GM20000 (cell line): ENCODE results near the gene CHN2.

Experiments
- DNase-seq: peaks from one replicate; pipeline ENCODE4 v3.0.0; 2012; ENCODE audit warnings: low spot score
- CTCF ChIP-seq: IDR thresholded peaks from 2 replicates; pipeline ENCODE4 v1.5.1; 2012; ENCODE audit warnings: mild to moderate bottlenecking, control low read depth; ENCODE audit errors: extremely low read depth, missing control alignments

Gene CHN2

DNA sequence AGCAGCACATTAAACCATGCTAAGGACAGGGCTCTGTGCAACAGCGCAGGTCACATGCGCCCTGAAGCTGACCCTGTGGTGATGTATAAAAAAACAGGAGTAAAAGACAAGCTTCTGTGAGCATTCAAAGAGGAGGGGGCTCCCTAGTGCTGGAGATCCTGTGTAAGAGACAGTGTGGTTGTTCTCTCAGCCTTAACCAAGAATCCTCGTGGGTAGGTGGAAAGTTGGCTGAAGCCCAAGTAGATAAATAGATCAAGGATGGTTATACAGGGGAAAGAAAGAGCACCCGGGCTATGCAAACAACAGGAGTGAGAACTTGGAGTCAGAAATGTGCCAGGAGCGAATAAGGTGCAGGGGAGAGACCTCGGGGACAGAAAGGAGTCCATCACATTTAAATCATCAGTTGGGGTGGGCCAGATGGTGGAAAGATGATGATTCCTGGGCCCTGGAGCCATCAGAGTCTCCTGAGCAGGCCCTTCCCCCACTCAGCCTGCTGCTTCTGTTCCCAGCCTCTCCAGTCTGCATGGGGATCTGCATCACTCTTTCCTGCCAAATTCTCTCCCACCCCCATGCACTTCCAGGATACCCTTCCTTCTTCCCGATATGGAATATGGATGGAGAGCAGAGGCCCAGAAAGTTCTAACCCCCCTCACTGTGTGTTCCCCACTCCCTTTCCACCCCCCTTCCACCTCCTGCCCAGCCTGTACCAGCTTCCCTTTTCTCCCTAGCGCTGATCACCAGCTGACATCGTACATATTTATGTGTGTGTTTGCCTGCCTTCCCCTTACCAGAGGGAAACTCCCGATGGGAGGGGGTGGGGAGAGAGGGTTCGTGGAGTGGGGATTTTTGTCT, 291.0 kb downstream of the CHN2 start:
- DNase-seq: no peak
- no peak for TF ChIP-seq CTCF

GRCh38 chr7:29486191-29486700, 291.7 kb downstream of the CHN2 start:
- TF ChIP-seq CTCF: no peak
- DNase-seq: no peak

- TF ChIP-seq CTCF: no peak
- DNase-seq: no peak
Observed at GRCh38 chr7:29487424-29487823, 292.8 kb downstream of the CHN2 start.

DNA sequence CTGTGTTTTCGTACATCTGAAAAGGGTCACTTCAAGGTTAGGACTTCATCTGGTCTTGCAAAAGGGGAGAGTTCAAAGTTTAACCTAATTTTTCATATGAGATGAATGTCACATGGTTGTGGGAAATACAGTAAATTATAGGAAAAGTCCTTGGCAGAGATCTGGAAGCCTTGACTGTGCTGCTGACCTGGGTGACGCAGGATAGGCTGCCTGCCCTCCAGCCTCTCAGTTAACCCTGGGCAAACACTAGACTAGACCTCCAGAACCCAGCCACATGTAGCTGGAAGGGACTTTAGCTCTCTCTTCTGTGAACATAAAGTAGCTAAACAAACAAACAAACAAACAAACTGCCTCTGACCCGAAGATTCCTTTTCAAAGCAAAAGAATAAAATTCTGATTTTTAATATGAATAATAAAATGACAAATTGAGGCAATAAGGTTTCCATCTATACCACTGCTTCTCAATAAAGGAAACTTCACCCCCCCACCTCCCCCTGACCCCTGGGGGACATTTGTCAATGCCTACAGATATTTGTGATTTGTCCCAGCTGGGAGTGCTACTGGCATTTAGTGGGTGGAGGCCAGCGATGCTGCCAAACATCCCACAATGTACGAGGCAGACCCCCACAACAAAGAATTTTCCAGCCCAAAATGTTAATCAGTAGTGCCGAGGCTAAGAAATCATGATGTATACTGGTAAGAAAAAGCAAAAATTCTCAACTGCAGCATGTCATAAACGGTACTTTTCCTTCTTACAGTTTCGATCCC, 293.8 kb downstream of the CHN2 start:
- no peak for DNase-seq
- no peak for TF ChIP-seq CTCF

- no peak for TF ChIP-seq CTCF
- DNase-seq: no peak
Observed at GRCh38 chr7:29488977-29489376, 294.4 kb downstream of the CHN2 start.

DNA sequence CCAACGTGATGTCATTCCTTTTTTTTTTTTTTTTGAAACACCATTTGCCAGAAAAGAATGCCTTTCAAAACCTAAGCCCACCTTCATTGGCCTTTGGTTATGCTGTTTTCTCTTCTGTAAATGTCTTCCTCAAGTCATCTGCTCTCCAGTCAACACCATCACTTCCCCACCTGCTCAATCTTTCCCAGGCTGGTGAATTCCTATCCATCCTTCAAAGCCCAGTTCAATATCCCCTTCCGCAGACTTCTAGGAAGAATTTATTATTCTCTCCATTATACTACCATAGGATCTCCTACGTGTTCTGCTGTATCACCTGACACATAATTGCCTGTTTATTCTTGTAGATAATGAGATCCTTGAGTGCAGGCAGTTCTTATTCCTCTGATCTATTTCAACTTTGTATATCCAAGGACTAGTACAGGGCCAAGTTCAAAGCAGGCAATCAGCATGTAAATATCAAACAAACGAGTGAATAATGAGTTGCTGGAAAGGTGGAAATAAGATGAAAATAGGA, 295.6 kb downstream of the CHN2 start:
- TF ChIP-seq CTCF: no peak
- DNase-seq: no peak

GRCh38 chr7:29494350-29494749, 299.8 kb downstream of the CHN2 start:
- no peak for DNase-seq
- TF ChIP-seq CTCF: no peak
